ENCODE results near the gene TIGD6.

TIGD6 gene

GRCh38 chr5:149963729-149964128, 36.7 kb downstream of the TIGD6 start:
- no peak for TF ChIP-seq CTCF (IDR thresholded peaks at IDR 0.05; ENCODE audit: low read depth, low read length)
- no peak overlapping the region for H3K4me3 ChIP-seq (replicated peaks in 1 of 2; ENCODE audit: low read depth in 2 of 2, low read length in 2 of 2)
- no peak for DNase-seq (ENCODE audit: low read depth in 2 of 2)

GRCh38 chr5:149962601-149963300, 37.7 kb downstream of the TIGD6 start:
- TF ChIP-seq CTCF (IDR thresholded peaks at IDR 0.05; ENCODE audit: low read depth, low read length) = no peak
- H3K4me3 ChIP-seq (replicated peaks in 1 of 2; ENCODE audit: low read depth in 2 of 2, low read length in 2 of 2) = no peak overlapping the region
- DNase-seq (ENCODE audit: low read depth in 2 of 2) = no peak

GRCh38 chr5:149961957-149962409, 38.5 kb downstream of the TIGD6 start:
- peak; percentile 73 for TF ChIP-seq CTCF (IDR thresholded peaks at IDR 0.05; ENCODE audit: low read depth, low read length)
- no peak overlapping the region for H3K4me3 ChIP-seq (replicated peaks in 1 of 2; ENCODE audit: low read depth in 2 of 2, low read length in 2 of 2)
- peak; percentile 79 to 84 for DNase-seq (ENCODE audit: low read depth in 2 of 2)

GRCh38 chr5:149961186-149961685, 39.2 kb downstream of the TIGD6 start:
- TF ChIP-seq CTCF (IDR thresholded peaks at IDR 0.05; ENCODE audit: low read depth, low read length) = no peak
- peak in 1 of 2 donors; percentile 9 for DNase-seq (ENCODE audit: low read depth in 2 of 2)
- peak overlapping the region; percentile 78 to 86 for H3K4me3 ChIP-seq (replicated peaks in 1 of 2; ENCODE audit: low read depth in 2 of 2, low read length in 2 of 2)

GRCh38 chr5:149960272-149961185, 39.9 kb downstream of the TIGD6 start, which contains the start of gene SLC26A2:
Gene SLC26A2, plus strand, starts transcription at chr5:149960758. Its CDS starts 16,895 bp downstream, at chr5:149977653.
- TF ChIP-seq CTCF (IDR thresholded peaks at IDR 0.05; ENCODE audit: low read depth, low read length) = peak; percentile 2
- DNase-seq (ENCODE audit: low read depth in 2 of 2) = peak; percentile 99
- H3K4me3 ChIP-seq (replicated peaks in 1 of 2; ENCODE audit: low read depth in 2 of 2, low read length in 2 of 2) = peak within 1 kb of the TSS; percentile 78 to 86

GRCh38 chr5:149959406-149960236, 40.8 kb downstream of the TIGD6 start:
- peak; percentile 59 for TF ChIP-seq CTCF (IDR thresholded peaks at IDR 0.05; ENCODE audit: low read depth, low read length)
- peak overlapping the region; percentile 78 to 86 for H3K4me3 ChIP-seq (replicated peaks in 1 of 2; ENCODE audit: low read depth in 2 of 2, low read length in 2 of 2)
- peak; percentile 74 to 89 for DNase-seq (ENCODE audit: low read depth in 2 of 2)
